GM18507 (cell line): ENCODE results near the gene MRGPRE.

Source experiments
- DNase-seq: peaks from one replicate; pipeline ENCODE4 v3.0.0; 2011; ENCODE audit warnings: low read depth; ENCODE audit not compliant: insufficient read length; ENCODE audit errors: extremely low spot score
- FAIRE-seq: peaks from 2 replicates; lab custom pipeline; 2011; peaks lifted over from hg19 to GRCh38; lab: Jason Lieb, UNC

The MRGPRE gene

GRCh38 chr11:3186166-3186953 is 45.9 kb downstream of the MRGPRE start:
- DNase-seq (no peak), FAIRE-seq (no peak)

- no peak for FAIRE-seq
- no peak for DNase-seq
Observed at GRCh38 chr11:3184732-3185347, 47.4 kb downstream of the MRGPRE start.

DNA sequence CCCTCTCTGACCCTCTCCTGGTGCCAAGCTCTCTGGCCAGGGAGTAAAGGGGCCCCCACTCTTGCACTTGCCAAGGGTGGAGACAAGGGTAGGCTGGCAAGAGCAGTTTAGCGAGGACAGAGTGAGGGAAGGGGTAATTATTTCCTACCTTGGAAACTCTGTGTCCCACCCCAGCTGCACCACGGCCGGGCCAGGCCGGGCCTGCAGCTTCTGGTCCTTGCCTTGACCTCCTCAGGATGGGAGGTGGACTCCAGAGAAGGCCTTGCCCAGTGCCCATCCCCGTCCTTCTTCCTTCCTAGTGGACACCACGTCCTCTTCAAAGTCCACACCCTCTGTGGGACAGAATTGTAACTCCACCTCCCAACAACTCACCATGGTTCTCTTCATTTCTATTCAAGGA is 48.7 kb downstream of the MRGPRE start:
- DNase-seq (no peak), FAIRE-seq (no peak)

DNA sequence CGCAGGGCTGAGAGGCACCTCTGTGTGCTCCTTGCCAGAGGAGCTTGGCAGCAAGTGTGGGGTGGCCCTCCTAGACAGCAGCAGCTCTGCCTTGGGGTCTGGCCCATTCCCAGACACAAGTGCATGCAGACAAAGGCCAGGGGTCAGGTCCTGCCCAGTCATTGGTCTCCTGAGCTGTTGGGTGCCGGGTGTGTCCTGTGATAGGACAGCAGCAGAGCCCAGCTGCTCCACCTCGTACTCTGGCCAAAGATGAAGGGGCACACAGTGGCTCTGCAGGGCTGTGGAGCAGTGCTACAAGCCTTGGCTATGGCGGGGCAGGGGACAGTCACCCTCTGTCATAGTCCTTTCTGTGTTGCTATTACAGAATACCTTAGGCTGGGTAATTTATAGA is 49.8 kb downstream of the MRGPRE start:
- FAIRE-seq, result no peak
- no peak for DNase-seq

- FAIRE-seq, result no peak
- no peak for DNase-seq
Observed at GRCh38 chr11:3181725-3182461, 50.3 kb downstream of the MRGPRE start.

DNA sequence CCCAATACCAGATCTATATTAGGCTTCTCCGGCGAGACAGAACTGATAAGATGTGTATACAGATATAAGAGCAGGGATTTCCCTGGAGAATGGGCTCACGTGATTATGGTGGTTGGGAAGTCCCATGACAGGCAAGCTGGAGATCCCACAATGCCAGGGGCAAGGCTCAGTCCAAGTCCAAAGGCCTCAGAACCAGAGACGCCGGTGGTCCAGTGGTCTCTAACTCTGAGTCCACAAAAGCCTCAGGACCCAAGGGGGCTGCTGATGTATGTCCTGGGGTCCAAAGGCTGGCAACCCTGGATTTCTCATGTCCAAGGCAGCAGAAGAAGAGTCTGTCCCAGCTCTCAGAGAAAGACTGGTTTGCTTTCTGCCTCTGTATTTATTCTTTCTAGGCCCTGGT is 51.3 kb downstream of the MRGPRE start:
- no peak for DNase-seq
- FAIRE-seq, result no peak

DNA sequence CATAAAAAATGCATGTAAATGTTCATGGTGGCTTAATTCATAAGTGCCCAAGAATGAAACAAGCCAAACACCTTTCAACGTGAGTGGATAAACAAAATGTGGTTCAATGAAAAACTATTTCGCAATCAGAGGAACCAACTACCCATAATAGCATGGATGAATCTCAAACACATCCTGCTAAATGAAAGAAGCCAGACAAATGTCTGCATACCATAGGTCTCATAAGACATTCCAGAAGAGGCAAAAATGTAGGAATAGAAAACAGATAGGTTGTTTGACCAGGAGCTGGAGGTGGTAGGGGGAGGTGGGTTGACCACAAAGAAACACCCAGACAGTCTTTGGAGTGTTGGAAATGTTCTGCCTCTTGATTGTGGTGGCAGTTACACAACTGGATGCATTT is 53.9 kb downstream of the MRGPRE start:
- no peak for DNase-seq
- FAIRE-seq, result no peak

- no peak for FAIRE-seq
Observed at GRCh38 chr11:3177931-3178330, 54.3 kb downstream of the MRGPRE start.

More at GRCh38 chr11:3177931-3178330, 54.3 kb downstream of the MRGPRE start:
- DNase-seq, result no peak
